IMR-90 (cell line): Measurements from ENCODE around the gene IFITM10. TPM values are rescaled to one million over a fixed set of nuclear protein-coding genes. Genes with fewer than 3 reads are reported as not detected.

Experiments used
- ATAC-seq: fragments of 200-7000 bp; cut with Tn5 transposase; 2 replicates; pipeline ENCODE4 v1.9.1; 2020; ENCODE audit warnings: low read depth, mild to moderate bottlenecking, moderate library complexity
- BruUV-seq: library from RNA; stranded (reverse); fragments of 400-500 nt; replicated peaks from 2 replicates; lab custom pipeline; 2021; lab: Mats Ljungman, UMichigan
- CTCF ChIA-PET: fragments of 300-600 bp; formaldehyde crosslinking; extraction: SDS; loops from one replicate; lab custom pipeline; 2021; ENCODE audit warnings: antibody characterized with exemption; lab: Yijun Ruan, JAX
- POLR2A ChIA-PET: fragments of 300-600 bp; sonication (Branson Sonifier 250); formaldehyde crosslinking; loops from one replicate; lab custom pipeline; 2022; ENCODE audit warnings: antibody characterized with exemption; ENCODE audit not compliant: unreplicated experiment; lab: Charles Lee
- DNase-seq: peaks from one replicate; pipeline ENCODE4 v3.0.0; 2013
- H2AFZ ChIP-seq: replicated peaks from 2 replicates; pipeline ENCODE3; 2013; ENCODE audit warnings: low read length, mild to moderate bottlenecking; ENCODE audit not compliant: poor library complexity
- H2AK5ac ChIP-seq: 2 replicates; pipeline ENCODE4 v1.6.1; 2013; ENCODE audit warnings: low read depth, low read length, inconsistent platforms
- H2AK9ac ChIP-seq: replicated peaks from 2 replicates; pipeline ENCODE3; 2013; ENCODE audit warnings: mild to moderate bottlenecking, low read depth, low read length, moderate library complexity; ENCODE audit not compliant: poor library complexity
- H2BK120ac ChIP-seq: 2 replicates; pipeline ENCODE4 v1.6.1; 2013; ENCODE audit warnings: low read depth, low read length, inconsistent platforms
- H2BK15ac ChIP-seq: 3 replicates; pipeline ENCODE4 v1.6.1; 2013; ENCODE audit warnings: low read depth, low read length, inconsistent platforms
- H2BK20ac ChIP-seq: 2 replicates; pipeline ENCODE4 v1.6.1; 2013; ENCODE audit warnings: low read depth, mild to moderate bottlenecking, inconsistent platforms, low read length, moderate library complexity
- H2BK5ac ChIP-seq: 2 replicates; pipeline ENCODE4 v1.6.1; 2013; ENCODE audit warnings: mild to moderate bottlenecking, low read depth, low read length, inconsistent platforms; ENCODE audit not compliant: poor library complexity, severe bottlenecking
- H3K14ac ChIP-seq: replicated peaks from 2 replicates; pipeline ENCODE4 v1.6.1; 2013; ENCODE audit warnings: low read depth, low read length, inconsistent platforms
- H3K18ac ChIP-seq: 2 replicates; pipeline ENCODE4 v1.6.1; 2013; ENCODE audit warnings: low read depth, low read length, control low read depth
- H3K23ac ChIP-seq: 2 replicates; pipeline ENCODE4 v1.6.1; 2013; ENCODE audit warnings: low read depth, low read length, inconsistent platforms
- H3K27ac ChIP-seq: 2 replicates; pipeline ENCODE4 v1.5.1; 2013; ENCODE audit warnings: mild to moderate bottlenecking, control low read depth, low read length; ENCODE audit not compliant: insufficient read depth
- H3K27me3 ChIP-seq: 2 replicates; pipeline ENCODE4 v1.6.1; 2013; ENCODE audit warnings: low read length; ENCODE audit not compliant: control insufficient read depth, insufficient read depth
- H3K36me3 ChIP-seq: 2 replicates; pipeline ENCODE4 v1.6.1; 2013; ENCODE audit warnings: low read length, mixed read lengths; ENCODE audit not compliant: control insufficient read depth, insufficient read depth
- H3K4ac ChIP-seq: 2 replicates; pipeline ENCODE4 v1.6.1; 2013; ENCODE audit warnings: low read depth, low read length, inconsistent platforms
- H3K4me1 ChIP-seq: 2 replicates; pipeline ENCODE4 v1.6.1; 2013; ENCODE audit warnings: low read length, mixed read lengths; ENCODE audit not compliant: control insufficient read depth, insufficient read depth
- H3K4me2 ChIP-seq: 2 replicates; pipeline ENCODE4 v1.6.1; 2013; ENCODE audit warnings: low read depth, mild to moderate bottlenecking, control low read depth, low read length, moderate library complexity
- H3K4me3 ChIP-seq: 2 replicates; pipeline ENCODE4 v1.5.1; 2013; ENCODE audit warnings: low read depth, mild to moderate bottlenecking, control low read depth, low read length, moderate library complexity; ENCODE audit not compliant: insufficient read depth
- H3K56ac ChIP-seq: 2 replicates; pipeline ENCODE4 v1.6.1; 2013; ENCODE audit warnings: low read length, inconsistent platforms; ENCODE audit not compliant: insufficient read depth; ENCODE audit errors: extremely low read depth
- H3K79me1 ChIP-seq, 2 experiments: 2 replicates each; pipeline ENCODE4 v1.6.1; 2013; ENCODE audit warnings: low read length in 2 of 2, inconsistent platforms in 1 of 2, low read depth in 1 of 2
- H3K9ac ChIP-seq: 2 replicates; pipeline ENCODE4 v1.6.1; 2013; ENCODE audit warnings: low read depth, low read length, control low read depth
- H3K9me1 ChIP-seq: 2 replicates; pipeline ENCODE4 v1.6.1; 2013; ENCODE audit warnings: low read length, inconsistent platforms; ENCODE audit not compliant: insufficient read depth
- H3K9me3 ChIP-seq: 2 replicates; pipeline ENCODE4 v1.6.1; 2013; ENCODE audit warnings: low read length; ENCODE audit not compliant: control insufficient read depth, insufficient read depth
- H4K20me1 ChIP-seq: 2 replicates; pipeline ENCODE4 v1.6.1; 2013; ENCODE audit warnings: low read length, inconsistent platforms; ENCODE audit not compliant: insufficient read depth
- H4K5ac ChIP-seq: 2 replicates; pipeline ENCODE4 v1.6.1; 2013; ENCODE audit warnings: mild to moderate bottlenecking, low read depth, low read length, control low read depth
- H4K8ac ChIP-seq, 2 experiments: 2 replicates each; pipeline ENCODE4 v1.6.1; 2013; ENCODE audit warnings: low read depth in 2 of 2, low read length in 2 of 2, control low read depth in 1 of 2, inconsistent platforms in 1 of 2
- H4K91ac ChIP-seq: 2 replicates; pipeline ENCODE4 v1.6.1; 2013; ENCODE audit warnings: low read depth, low read length, inconsistent platforms; ENCODE audit not compliant: insufficient read depth
- CEBPB ChIP-seq: IDR thresholded peaks from 2 replicates; pipeline ENCODE4 v1.6.1; 2012; ENCODE audit warnings: low read depth, low read length, improper control_type of control experiment
- CTCF ChIP-seq: conservative IDR thresholded peaks from 2 replicates; pipeline ENCODE4 v1.5.1; 2012; ENCODE audit warnings: mild to moderate bottlenecking, low read depth, low read length, improper control_type of control experiment
- ELK1 ChIP-seq: fragments of 150-350 bp; IDR thresholded peaks from 2 replicates; pipeline ENCODE4 v1.6.1; 2016; ENCODE audit warnings: low read depth, mild to moderate bottlenecking, low read length, moderate library complexity, borderline replicate concordance
- MAFK ChIP-seq: IDR thresholded peaks from 2 replicates; pipeline ENCODE4 v1.6.1; 2012; ENCODE audit warnings: low read depth, low read length, improper control_type of control experiment
- MAZ ChIP-seq: IDR thresholded peaks from 2 replicates; pipeline ENCODE4 v1.6.1; 2012; ENCODE audit warnings: low read depth, mild to moderate bottlenecking, low read length, improper control_type of control experiment, moderate library complexity, borderline replicate concordance
- MXI1 ChIP-seq: IDR thresholded peaks from 2 replicates; pipeline ENCODE4 v1.6.1; 2012; ENCODE audit warnings: low read depth, mild to moderate bottlenecking, low read length, moderate library complexity, borderline replicate concordance
- NFE2L2 ChIP-seq: fragments of 150-350 bp; IDR thresholded peaks from 2 replicates; pipeline ENCODE4 v1.6.1; 2016; ENCODE audit warnings: low read depth, mild to moderate bottlenecking, low read length
- RFX5 ChIP-seq: IDR thresholded peaks from 2 replicates; pipeline ENCODE4 v1.8.0; 2012; ENCODE audit warnings: low read depth, mild to moderate bottlenecking, low read length, moderate library complexity
- SMC3 ChIP-seq: fragments of 150-350 bp; IDR thresholded peaks from 2 replicates; pipeline ENCODE4 v1.6.1; 2016; ENCODE audit warnings: low read depth, mild to moderate bottlenecking, antibody characterized with exemption, low read length, moderate library complexity
- WGBS, 2 experiments: methylation state at CpG; one replicate each; pipeline versions ENCODE4 v1.1.5 to v1.1.7; 2013; ENCODE audit warnings: missing lambda C conversion rate in 2 of 2; ENCODE audit not compliant: insufficient read length in 1 of 2; ENCODE audit errors: extremely low coverage in 2 of 2; 5-methylcytosine and 5-hydroxymethylcytosine counted together
- dilution Hi-C: fragments of 300-500 bp; cut with HindIII; formaldehyde crosslinking; loops from one replicate; pipeline ENCODE4 v1.14.3; 2018; ENCODE audit warnings: low sequenced_read_pairs; ENCODE audit not compliant: unreplicated experiment
- in situ Hi-C: fragments of 300-500 bp; cut with MboI; formaldehyde crosslinking; loops from 3 replicates; pipeline ENCODE4 v1.14.3; 2019; ENCODE audit warnings: low sequenced_read_pairs, inconsistent platforms, mixed read lengths
- intact Hi-C: fragments of 100-400 bp; cut with micrococcal nuclease; formaldehyde crosslinking; loops from 2 replicates; pipeline ENCODE4 v1.10.0; 2022
- polyA plus RNA-seq, 3 experiments: library from polyadenylated mRNA; depleted of rRNA; stranded (reverse); fragments of >200 nt; gene quantifications; 2 replicates each; pipeline ENCODE4 v1.2.3, GENCODE V29; 2012; ENCODE audit warnings: low replicate concordance in 1 of 3
- total RNA-seq: library from RNA; depleted of rRNA; stranded (reverse); fragments of >200 nt; gene quantifications from 2 replicates; pipeline ENCODE4 v1.2.3, GENCODE V29; 2012

Gene IFITM10
- total and polyA plus RNA-seq, 2 of the 4 experiments (the other 2 are of a cell fraction), result 0.15 to 0.18 TPM

- peak overlapping the region; percentile 82; the same call in 1 of the 2 replicates for H2AK5ac ChIP-seq
- H4K91ac ChIP-seq, result no peak overlapping the region
- intact Hi-C loops, result loop anchor here (2.0 kb wide), 1 partner anchor 70 kb away; no protein-coding TSS in a partner anchor
- H3K36me3 ChIP-seq, result peaks cover 15% of the 10 kb centered on the region; the same call in 1 of the 2 replicates
- peak overlapping the region; percentile 95 for H2AK9ac ChIP-seq
- no peak overlapping the region for H3K4ac ChIP-seq
- H3K9ac ChIP-seq, result peak overlapping the region; percentile 75
- H4K5ac ChIP-seq, result no peak overlapping the region
- no peaks in the 10 kb centered on the region; the same call in 1 of the 2 replicates for H3K9me1 ChIP-seq
- peak overlapping the region; percentile 33; the same call in 1 of the 2 replicates for H3K23ac ChIP-seq
- WGBS, 2 experiments, result 66% methylated on average over 4 of the region's 16 CpGs; no CpG with 5 or more reads in 1 of the 2 experiments
- 0 out of 3 replicates have a peak overlapping the region, but pooled peaks have one; percentile 9 for H2BK15ac ChIP-seq
- H3K27me3 ChIP-seq, result no peaks in the 10 kb centered on the region
- ChIA-PET POLR2A (no interaction called here), CTCF (no interaction called here)
- ATAC-seq, result no peak
- no peaks in the 10 kb centered on the region for H3K9me3 ChIP-seq
- TF ChIP-seq SMC3 (no peak), CTCF (no peak), ELK1 (no peak), MXI1 (no peak), RFX5 (no peak), NFE2L2 (no peak), CEBPB (no peak), MAZ (no peak), MAFK (no peak)
- H4K20me1 ChIP-seq, result peaks cover 7% of the 10 kb centered on the region
- H2BK5ac ChIP-seq, result no peak overlapping the region
- in situ Hi-C loops, result no loop called here
- H2BK120ac ChIP-seq, result no peak overlapping the region
- H3K56ac ChIP-seq, result no peak overlapping the region
- no peak overlapping the region for H2AFZ ChIP-seq
- H3K14ac ChIP-seq, result no peak overlapping the region
- no peak overlapping the region for H3K27ac ChIP-seq
- peak overlapping the region in 1 of 2 experiments; percentile 70; a peak in 1 of 4 replicates for H4K8ac ChIP-seq
- no peak overlapping the region for H3K18ac ChIP-seq
- H3K4me1 ChIP-seq, result peaks cover 23% of the 10 kb centered on the region
- no peak overlapping the region for H2BK20ac ChIP-seq
- DNase-seq, result no peak
- H3K79me1 ChIP-seq, result peaks cover 0 to 37% of the 10 kb centered on the region in 2 experiments; a peak in 2 of 4 replicates
- BruUV-seq, result no TSS peak
- dilution Hi-C loops, result no loop called here
- peak overlapping the region; percentile 97 for H3K4me2 ChIP-seq
- peak overlapping the region; percentile 96 for H3K4me3 ChIP-seq
These were observed 12.3 kb upstream of the IFITM10 start for GRCh38 chr11:1762537-1763302.
